Endothelial cell of umbilical vein (primary cell): ENCODE results near the gene GPR160. TPM values are rescaled to one million over a fixed set of nuclear protein-coding genes. Genes with fewer than 3 reads are reported as not detected.

Experiments
- BruUV-seq: library from RNA; stranded (reverse); fragments of 400-500 nt; replicated peaks from 2 replicates; lab custom pipeline; 2021; lab: Mats Ljungman, UMichigan
- CTCF ChIA-PET: fragments of 300-600, 350-600 bp; sonication (Branson Sonifier 250); formaldehyde crosslinking; loops from one replicate; lab custom pipeline; 2021; ENCODE audit warnings: antibody characterized with exemption, inconsistent platforms; lab: Charles Lee
- POLR2A ChIA-PET: fragments of 300-600, 350-600 bp; sonication (Branson Sonifier 250); formaldehyde crosslinking; loops from one replicate; lab custom pipeline; 2021; ENCODE audit warnings: antibody characterized with exemption, inconsistent platforms; lab: Charles Lee
- DNase-seq: peaks from one replicate; pipeline ENCODE4 v3.0.0-alpha.2; 2011; ENCODE audit warnings: low read depth, low spot score
- FAIRE-seq: peaks from 2 replicates; lab custom pipeline; 2011; peaks lifted over from hg19 to GRCh38; lab: Jason Lieb, UNC
- H2AFZ ChIP-seq: 2 replicates; pipeline ENCODE4 v1.6.0; 2012; ENCODE audit warnings: low read depth, low read length, control low read depth, inconsistent platforms
- H3K27ac ChIP-seq: 2 replicates; pipeline ENCODE4 v1.5.1; 2011; ENCODE audit warnings: low read depth, mild to moderate bottlenecking, control low read depth, low read length, moderate library complexity; ENCODE audit not compliant: insufficient read depth
- H3K27me3 ChIP-seq, 2 experiments: 2 replicates each; pipeline versions ENCODE4 v1.6.0 to v1.6.1; 2011; ENCODE audit warnings: low read length in 2 of 2, mixed read lengths in 1 of 2; ENCODE audit not compliant: control insufficient read depth in 2 of 2, insufficient read depth in 2 of 2
- H3K36me3 ChIP-seq, 2 experiments: 2 replicates in 1 of 2; 3 replicates in 1 of 2; pipeline ENCODE4 v1.5.1; 2011; ENCODE audit warnings: low read length in 2 of 2, mild to moderate bottlenecking in 1 of 2, moderate library complexity in 1 of 2; ENCODE audit not compliant: control insufficient read depth in 2 of 2, insufficient read depth in 2 of 2; ENCODE audit errors: extremely low read depth in 1 of 2
- H3K4me1 ChIP-seq: 3 replicates; pipeline ENCODE4 v1.5.1; 2011; ENCODE audit warnings: mild to moderate bottlenecking, low read length; ENCODE audit not compliant: control insufficient read depth, insufficient read depth; ENCODE audit errors: extremely low read depth
- H3K4me2 ChIP-seq: 2 replicates; pipeline ENCODE4 v1.6.1; 2011; ENCODE audit warnings: low read length, control low read depth, mixed read lengths; ENCODE audit not compliant: insufficient read depth
- H3K4me3 ChIP-seq, 3 experiments: fragments of 200-600 bp in 1 of 3; sonication (generic), shearing (Covaris generic) in 1 of 3; replicated peaks in 1 of 3; 2 replicates each; pipeline ENCODE4 v1.5.1; 2011 to 2016; ENCODE audit warnings: control low read depth in 3 of 3, low read length in 3 of 3, mild to moderate bottlenecking in 2 of 3, inconsistent platforms in 1 of 3, low read depth in 1 of 3, moderate library complexity in 1 of 3; ENCODE audit not compliant: insufficient read depth in 1 of 3
- H3K79me2 ChIP-seq: 2 replicates; pipeline ENCODE4 v1.6.0; 2012; ENCODE audit warnings: low read length, inconsistent platforms; ENCODE audit not compliant: control insufficient read depth, insufficient read depth
- H3K9ac ChIP-seq: replicated peaks from 2 replicates; pipeline ENCODE3; 2011; ENCODE audit warnings: low read length, control low read depth; ENCODE audit not compliant: insufficient read depth; ENCODE audit errors: extremely low read depth
- H3K9me1 ChIP-seq: replicated peaks from 3 replicates; pipeline ENCODE4 v1.6.0; 2011; ENCODE audit warnings: mild to moderate bottlenecking, low read length; ENCODE audit not compliant: control insufficient read depth, insufficient read depth; ENCODE audit errors: extremely low read depth
- H3K9me3 ChIP-seq: replicated peaks from 2 replicates; pipeline ENCODE4 v1.5.1; 2012; ENCODE audit warnings: low read length, inconsistent platforms; ENCODE audit not compliant: control insufficient read depth, insufficient read depth
- H4K20me1 ChIP-seq: replicated peaks from 2 replicates; pipeline ENCODE3; 2011; ENCODE audit warnings: mild to moderate bottlenecking, low read length; ENCODE audit not compliant: control insufficient read depth, insufficient read depth; ENCODE audit errors: extremely low read depth
- CTCF ChIP-seq, 2 donors: IDR thresholded peaks; 1 replicate in 1 of 2; 2 replicates in 1 of 2; pipeline ENCODE4 v1.5.1; 2011; ENCODE audit warnings: low read length in 2 of 2, mild to moderate bottlenecking in 2 of 2, moderate library complexity in 2 of 2, control low read depth in 1 of 2, inconsistent platforms in 1 of 2, low read depth in 1 of 2; ENCODE audit not compliant: insufficient read depth in 1 of 2; ENCODE audit errors: extremely low read depth in 1 of 2
- EZH2 ChIP-seq: IDR thresholded peaks from 2 replicates; pipeline ENCODE4 v1.6.1; 2012; ENCODE audit warnings: borderline replicate concordance, low read depth, mild to moderate bottlenecking, moderate library complexity, low read length, inconsistent platforms; ENCODE audit not compliant: severe bottlenecking
- FOS ChIP-seq: IDR thresholded peaks from 2 replicates; pipeline ENCODE4 v1.6.1; 2011; ENCODE audit warnings: mild to moderate bottlenecking, low read length, moderate library complexity, borderline replicate concordance; ENCODE audit not compliant: insufficient read depth
- GATA2 ChIP-seq: IDR thresholded peaks from 2 replicates; pipeline ENCODE4 v1.7.0; 2011; ENCODE audit warnings: low read depth, mild to moderate bottlenecking, moderate library complexity, mixed read lengths, low read length; ENCODE audit not compliant: insufficient read length, insufficient read depth
- JUN ChIP-seq: IDR thresholded peaks from 2 replicates; pipeline ENCODE4 v1.6.1; 2011; ENCODE audit warnings: borderline replicate concordance, low read depth; ENCODE audit not compliant: insufficient read length, insufficient read depth
- MAX ChIP-seq: IDR thresholded peaks from 2 replicates; pipeline ENCODE4 v1.6.1; 2011; ENCODE audit not compliant: insufficient read depth, insufficient read length
- MYC ChIP-seq: IDR thresholded peaks from one replicate; pipeline ENCODE4 v1.6.1; 2011; ENCODE audit warnings: mild to moderate bottlenecking, low read depth, low read length
- POLR2A ChIP-seq: IDR thresholded peaks from 2 replicates; pipeline ENCODE4 v1.6.1; 2012; ENCODE audit warnings: low read depth, mild to moderate bottlenecking, control low read depth, low read length
- POLR2AphosphoS5 ChIP-seq: IDR thresholded peaks from 2 replicates; pipeline ENCODE4 v1.6.1; 2012; ENCODE audit warnings: low read depth, mild to moderate bottlenecking, control low read depth, low read length, moderate library complexity; ENCODE audit not compliant: insufficient read depth
- dilution Hi-C: fragments of 300-500 bp; cut with MboI; formaldehyde crosslinking; loops from one replicate; pipeline ENCODE4 v1.15.0; 2019; ENCODE audit warnings: low sequenced_read_pairs; ENCODE audit not compliant: extremely low pct_ligation_motif_present
- intact Hi-C: fragments of 100-400 bp; cut with micrococcal nuclease; formaldehyde crosslinking; loops from one replicate; pipeline ENCODE4 v1.10.0; 2022
- polyA plus RNA-seq, 4 experiments: library from polyadenylated mRNA; depleted of rRNA in 3 of 4; stranded (reverse) in 3 of 4; unstranded in 1 of 4; fragments of >200 nt; gene quantifications; 2 replicates each; pipeline versions ENCODE4 v1.2.1 to v1.2.3, GENCODE V29; 2011 to 2012; ENCODE audit warnings: missing spikeins in 1 of 4
- total RNA-seq: library from RNA; stranded (reverse); gene quantifications from 2 replicates; pipeline ENCODE4 v1.2.3, GENCODE V29; 2021

Gene GPR160
- total and polyA plus RNA-seq, 2 donors (not counting 3 experiments of a cell fraction or from before 2014, with no cell fraction given), result 0.39 to 1.3 TPM

GRCh38 chr3:170010498-170010897 is 27.3 kb upstream of the GPR160 start:
- H3K36me3 ChIP-seq, result no peaks in the 10 kb centered on the region
- TF ChIP-seq FOS (no peak), MAX (no peak), POLR2AphosphoS5 (no peak), CTCF (IDR thresholded peaks at IDR 0.05; ENCODE audit: extremely low read depth in 1 of 2, insufficient read depth in 1 of 2, low read depth in 1 of 2, low read length in 2 of 2) (no peak)
- intact Hi-C loops, result no loop called here
- H3K4me3 ChIP-seq, result no peak overlapping the region
- BruUV-seq, result no TSS peak
- no peaks in the 10 kb centered on the region for H3K4me1 ChIP-seq
- no peaks in the 10 kb centered on the region for H3K27me3 ChIP-seq
- POLR2A ChIA-PET, result no interaction called here
- H3K9me3 ChIP-seq, result no peaks in the 10 kb centered on the region
- H3K9me1 ChIP-seq, result no peaks in the 10 kb centered on the region
- no peak overlapping the region for H3K9ac ChIP-seq
- no peak for FAIRE-seq
- CTCF ChIA-PET, result no interaction called here
- no peak for DNase-seq
- H3K4me2 ChIP-seq, result no peak overlapping the region
- H2AFZ ChIP-seq, result no peak overlapping the region
- no peaks in the 10 kb centered on the region for H3K79me2 ChIP-seq
- H4K20me1 ChIP-seq, result no peaks in the 10 kb centered on the region
- dilution Hi-C loops, result no loop called here
- H3K27ac ChIP-seq, result no peak overlapping the region

GRCh38 chr3:170012683-170013400 is 25.0 kb upstream of the GPR160 start:
- intact Hi-C loops (no loop called here), dilution Hi-C loops (no loop called here)
- Histone ChIP-seq H3K4me3 (no peak overlapping the region), H3K9me1 (no peaks in the 10 kb centered on the region), H2AFZ (no peak overlapping the region), H3K4me2 (no peak overlapping the region), H3K27ac (no peak overlapping the region), H3K79me2 (no peaks in the 10 kb centered on the region), H3K9me3 (no peaks in the 10 kb centered on the region), H3K9ac (no peak overlapping the region), H3K36me3 (no peaks in the 10 kb centered on the region), H3K4me1 (no peaks in the 10 kb centered on the region), H3K27me3 (peaks cover 2 to 4% of the 10 kb centered on the region in 2 experiments), H4K20me1 (no peaks in the 10 kb centered on the region)
- ChIA-PET POLR2A (no interaction called here), CTCF (no interaction called here)
- FAIRE-seq (no peak), DNase-seq (no peak)
- BruUV-seq, result no TSS peak
- TF ChIP-seq MYC, result no peak
- no peak for TF ChIP-seq CTCF (IDR thresholded peaks at IDR 0.05; ENCODE audit: extremely low read depth in 1 of 2, insufficient read depth in 1 of 2, low read depth in 1 of 2, low read length in 2 of 2)
- no peak for TF ChIP-seq POLR2AphosphoS5
- no peak for TF ChIP-seq POLR2A
- TF ChIP-seq MAX, result no peak
- TF ChIP-seq GATA2, result no peak
- no peak for TF ChIP-seq EZH2
- no peak for TF ChIP-seq JUN
- TF ChIP-seq FOS, result no peak
